ENCODE measurements around the gene ROBO2. TPM values are rescaled to one million over a fixed set of nuclear protein-coding genes. Genes with fewer than 3 reads are reported as not detected.
A peak's percentile ranks its signal among the peaks of the same experiment; 100 is the strongest.

ROBO2 gene
- polyA plus RNA-seq, 1 donor from 2014 or later, result 55.5 TPM

GRCh38 chr3:77134769-77135168, 94.9 kb downstream of the ROBO2 start:
- no peaks in the 10 kb centered on the region for H3K9me2 ChIP-seq (ENCODE audit: insufficient read depth, low read length)
- no peaks in the 10 kb centered on the region for H3K27me3 ChIP-seq (ENCODE audit: insufficient read depth, low read depth, low read length)
- H3K79me2 ChIP-seq (replicated peaks; ENCODE audit: insufficient read depth, low read length), result peaks cover 4% of the 10 kb centered on the region
- TF ChIP-seq POLR2AphosphoS5 (IDR thresholded peaks at IDR 0.05), result peak; percentile 69
- peak; percentile 71 for TF ChIP-seq EP300 (conservative IDR thresholded peaks at IDR 0.05; ENCODE audit: poor library complexity, severe bottlenecking)
- no peak for TF ChIP-seq EZH2 (IDR thresholded peaks at IDR 0.05; ENCODE audit: borderline replicate concordance, insufficient read depth, low read length, poor library complexity, severe bottlenecking)
- H3K27ac ChIP-seq (ENCODE audit: low read length), result no peak overlapping the region
- H3K36me3 ChIP-seq (ENCODE audit: insufficient read depth, low read length), result no peaks in the 10 kb centered on the region
- H3K4me3 ChIP-seq (ENCODE audit: low read length), result peak overlapping the region; percentile 46
- H3K9me3 ChIP-seq (ENCODE audit: low read length), result no peaks in the 10 kb centered on the region
- no peaks in the 10 kb centered on the region for H4K20me1 ChIP-seq (ENCODE audit: insufficient read depth)
- no peak overlapping the region for H2AFZ ChIP-seq (ENCODE audit: low read depth, low read length)
- H3K9ac ChIP-seq (ENCODE audit: low read length), result no peak overlapping the region
- H3K4me2 ChIP-seq (ENCODE audit: low read length), result no peak overlapping the region
- H3F3A ChIP-seq (ENCODE audit: insufficient read depth, low read length, poor library complexity, severe bottlenecking), result no peaks in the 10 kb centered on the region

- H3K4me2 ChIP-seq (ENCODE audit: low read length), result no peak overlapping the region
- no peaks in the 10 kb centered on the region for H3K36me3 ChIP-seq (ENCODE audit: insufficient read depth, low read length)
- peaks cover 4% of the 10 kb centered on the region for H3F3A ChIP-seq (ENCODE audit: insufficient read depth, low read length, poor library complexity, severe bottlenecking)
- H3K27me3 ChIP-seq (ENCODE audit: insufficient read depth, low read depth, low read length), result no peaks in the 10 kb centered on the region
- no peak overlapping the region for H2AFZ ChIP-seq (ENCODE audit: low read depth, low read length)
- no peak overlapping the region for H3K27ac ChIP-seq (ENCODE audit: low read length)
- H3K9me2 ChIP-seq (ENCODE audit: insufficient read depth, low read length), result no peaks in the 10 kb centered on the region
- H3K79me2 ChIP-seq (replicated peaks; ENCODE audit: insufficient read depth, low read length), result no peaks in the 10 kb centered on the region
- no peaks in the 10 kb centered on the region for H3K9me3 ChIP-seq (ENCODE audit: low read length)
- no peaks in the 10 kb centered on the region for H4K20me1 ChIP-seq (ENCODE audit: insufficient read depth)
- no peak overlapping the region for H3K9ac ChIP-seq (ENCODE audit: low read length)
- no peak overlapping the region for H3K4me3 ChIP-seq (ENCODE audit: low read length)
- TF ChIP-seq MXI1 (conservative IDR thresholded peaks at IDR 0.05; ENCODE audit: poor library complexity, severe bottlenecking) (no peak), EZH2 (IDR thresholded peaks at IDR 0.05; ENCODE audit: borderline replicate concordance, insufficient read depth, low read length, poor library complexity, severe bottlenecking) (no peak), RAD21 (conservative IDR thresholded peaks at IDR 0.05) (no peak), POLR2AphosphoS5 (IDR thresholded peaks at IDR 0.05) (no peak), EP300 (conservative IDR thresholded peaks at IDR 0.05; ENCODE audit: poor library complexity, severe bottlenecking) (no peak), TAF1 (IDR thresholded peaks at IDR 0.05; ENCODE audit: low read depth) (no peak), CTCF (IDR thresholded peaks at IDR 0.05; ENCODE audit: poor library complexity, severe bottlenecking) (no peak), SMC3 (conservative IDR thresholded peaks at IDR 0.05; ENCODE audit: poor library complexity) (no peak), REST (IDR thresholded peaks at IDR 0.05; ENCODE audit: borderline replicate concordance) (no peak)
These were observed 97.7 kb downstream of the ROBO2 start for GRCh38 chr3:77137559-77137958.
